Activated naive CD4-positive, alpha-beta T cell treated with anti-CD3 and anti-CD28 coated beads, Interleukin-2, amount 50 U/mL, for 24 hours (primary cell): ENCODE results near the gene RAB6A.
"Not testable (repeated sequence)": the region's sequence is repeated elsewhere in the genome, so short reads cannot be mapped to it uniquely, and the experiment has no call there.

Experiments
- H3K27ac Mint-ChIP-seq: one replicate; pipeline ENCODE4 v1.8.0; 2021; ENCODE audit warnings: mild to moderate bottlenecking, mixed read lengths
- H3K27me3 Mint-ChIP-seq: one replicate; pipeline ENCODE4 v1.8.0; 2021; ENCODE audit warnings: mixed read lengths
- H3K36me3 Mint-ChIP-seq: one replicate; pipeline ENCODE4 v1.8.0; 2021; ENCODE audit warnings: mixed read lengths
- H3K4me1 Mint-ChIP-seq: one replicate; pipeline ENCODE4 v1.8.0; 2021; ENCODE audit warnings: mixed read lengths
- H3K4me3 Mint-ChIP-seq: one replicate; pipeline ENCODE4 v1.8.0; 2021; ENCODE audit warnings: mild to moderate bottlenecking, mixed read lengths
- H3K9me3 Mint-ChIP-seq: one replicate; pipeline ENCODE4 v1.8.0; 2021; ENCODE audit warnings: mixed read lengths

Gene RAB6A

GRCh38 chr11:73715541-73715940, 45.3 kb downstream of the RAB6A start:
- H3K4me1 Mint-ChIP-seq = peaks cover 6% of the 10 kb centered on the region
- H3K36me3 Mint-ChIP-seq = peaks cover 8% of the 10 kb centered on the region
- H3K27ac Mint-ChIP-seq = no peak overlapping the region
- no peaks in the 10 kb centered on the region for H3K9me3 Mint-ChIP-seq
- no peak overlapping the region for H3K4me3 Mint-ChIP-seq
- H3K27me3 Mint-ChIP-seq = no peaks in the 10 kb centered on the region

- Mint-ChIP-seq H3K27me3 (no peaks in the 10 kb centered on the region), H3K4me1 (peaks cover 2% of the 10 kb centered on the region), H3K27ac (no peak overlapping the region), H3K9me3 (no peaks in the 10 kb centered on the region), H3K4me3 (no peak overlapping the region), H3K36me3 (peaks cover 4% of the 10 kb centered on the region)
Measured at GRCh38 chr11:73710964-73711363, 49.9 kb downstream of the RAB6A start.

- H3K27me3 Mint-ChIP-seq = no peaks in the 10 kb centered on the region
- peaks cover 9% of the 10 kb centered on the region for H3K36me3 Mint-ChIP-seq
- H3K4me1 Mint-ChIP-seq = no peaks in the 10 kb centered on the region
Measured at GRCh38 chr11:73705053-73705452, 55.8 kb downstream of the RAB6A start.

GRCh38 chr11:73693899-73694525, 66.9 kb downstream of the RAB6A start:
- Mint-ChIP-seq H3K27ac (no peak overlapping the region), H3K36me3 (peaks cover 7% of the 10 kb centered on the region), H3K4me1 (no peaks in the 10 kb centered on the region), H3K9me3 (no peaks in the 10 kb centered on the region), H3K27me3 (no peaks in the 10 kb centered on the region), H3K4me3 (no peak overlapping the region)

More at GRCh38 chr11:73705053-73705452, 55.8 kb downstream of the RAB6A start:
- no peaks in the 10 kb centered on the region for H3K9me3 Mint-ChIP-seq
- H3K27ac Mint-ChIP-seq = no peak overlapping the region
- no peak overlapping the region for H3K4me3 Mint-ChIP-seq

GRCh38 chr11:73680687-73681086, 80.2 kb downstream of the RAB6A start:
- no peak overlapping the region for H3K4me3 Mint-ChIP-seq
- peaks cover 5% of the 10 kb centered on the region for H3K36me3 Mint-ChIP-seq
- no peaks in the 10 kb centered on the region for H3K4me1 Mint-ChIP-seq
- H3K9me3 Mint-ChIP-seq = no peaks in the 10 kb centered on the region
- no peak overlapping the region for H3K27ac Mint-ChIP-seq
- no peaks in the 10 kb centered on the region for H3K27me3 Mint-ChIP-seq

- H3K27me3 Mint-ChIP-seq, H3K4me3 Mint-ChIP-seq, H3K9me3 Mint-ChIP-seq, H3K36me3 Mint-ChIP-seq, H3K27ac Mint-ChIP-seq, H3K4me1 Mint-ChIP-seq: not testable (repeated sequence)
Measured at GRCh38 chr11:73676552-73676951, 84.3 kb downstream of the RAB6A start.

- Mint-ChIP-seq H3K9me3 (no peaks in the 10 kb centered on the region), H3K27ac (no peak overlapping the region)
Measured at GRCh38 chr11:73671701-73672100, 89.2 kb downstream of the RAB6A start.

GRCh38 chr11:73670808-73671207, 90.1 kb downstream of the RAB6A start:
- Mint-ChIP-seq H3K27me3 (no peaks in the 10 kb centered on the region), H3K4me1 (no peaks in the 10 kb centered on the region), H3K36me3 (peaks cover under 1% of the 10 kb centered on the region), H3K9me3 (no peaks in the 10 kb centered on the region), H3K27ac (no peak overlapping the region), H3K4me3 (no peak overlapping the region)

More at GRCh38 chr11:73671701-73672100, 89.2 kb downstream of the RAB6A start:
- no peaks in the 10 kb centered on the region for H3K27me3 Mint-ChIP-seq
- H3K4me3 Mint-ChIP-seq = no peak overlapping the region
- peaks cover 2% of the 10 kb centered on the region for H3K36me3 Mint-ChIP-seq
- H3K4me1 Mint-ChIP-seq = no peaks in the 10 kb centered on the region

- no peak overlapping the region for H3K27ac Mint-ChIP-seq
- H3K9me3 Mint-ChIP-seq = no peaks in the 10 kb centered on the region
- H3K36me3 Mint-ChIP-seq = no peaks in the 10 kb centered on the region
- no peaks in the 10 kb centered on the region for H3K27me3 Mint-ChIP-seq
- H3K4me3 Mint-ChIP-seq = no peak overlapping the region
- peaks cover 11% of the 10 kb centered on the region for H3K4me1 Mint-ChIP-seq
Measured at GRCh38 chr11:73667891-73668290, 93.0 kb downstream of the RAB6A start.

GRCh38 chr11:73664877-73665276, 96.0 kb downstream of the RAB6A start:
- Mint-ChIP-seq H3K4me3 (no peak overlapping the region), H3K27ac (peak overlapping the region; percentile 90), H3K27me3 (no peaks in the 10 kb centered on the region), H3K4me1 (peaks cover 22% of the 10 kb centered on the region), H3K9me3 (no peaks in the 10 kb centered on the region), H3K36me3 (no peaks in the 10 kb centered on the region)

GRCh38 chr11:73663604-73664495, 97.0 kb downstream of the RAB6A start:
- no peaks in the 10 kb centered on the region for H3K36me3 Mint-ChIP-seq
- H3K27ac Mint-ChIP-seq = peak overlapping the region; percentile 25
- no peaks in the 10 kb centered on the region for H3K9me3 Mint-ChIP-seq
- H3K27me3 Mint-ChIP-seq = no peaks in the 10 kb centered on the region
- peaks cover 22% of the 10 kb centered on the region for H3K4me1 Mint-ChIP-seq
- no peak overlapping the region for H3K4me3 Mint-ChIP-seq

GRCh38 chr11:73662445-73663157, 98.3 kb downstream of the RAB6A start:
- Mint-ChIP-seq H3K4me3 (no peak overlapping the region), H3K27ac (no peak overlapping the region), H3K27me3 (no peaks in the 10 kb centered on the region), H3K36me3 (no peaks in the 10 kb centered on the region), H3K9me3 (no peaks in the 10 kb centered on the region), H3K4me1 (peaks cover 22% of the 10 kb centered on the region)

GRCh38 chr11:73661035-73661628, 99.7 kb downstream of the RAB6A start:
- H3K9me3 Mint-ChIP-seq = no peaks in the 10 kb centered on the region
- peaks cover 22% of the 10 kb centered on the region for H3K4me1 Mint-ChIP-seq
- H3K27ac Mint-ChIP-seq = no peak overlapping the region
- no peaks in the 10 kb centered on the region for H3K36me3 Mint-ChIP-seq
- H3K4me3 Mint-ChIP-seq = peak overlapping the region; percentile 42
- no peaks in the 10 kb centered on the region for H3K27me3 Mint-ChIP-seq

- Mint-ChIP-seq H3K36me3 (no peaks in the 10 kb centered on the region), H3K27me3 (no peaks in the 10 kb centered on the region), H3K27ac (no peak overlapping the region), H3K4me1 (peaks cover 22% of the 10 kb centered on the region), H3K9me3 (no peaks in the 10 kb centered on the region), H3K4me3 (no peak overlapping the region)
Measured at GRCh38 chr11:73660497-73661034, 100.3 kb downstream of the RAB6A start.

- H3K36me3 Mint-ChIP-seq = no peaks in the 10 kb centered on the region
- H3K4me1 Mint-ChIP-seq = peaks cover 22% of the 10 kb centered on the region
- H3K9me3 Mint-ChIP-seq = no peaks in the 10 kb centered on the region
- no peak overlapping the region for H3K4me3 Mint-ChIP-seq
- H3K27me3 Mint-ChIP-seq = no peaks in the 10 kb centered on the region
- H3K27ac Mint-ChIP-seq = no peak overlapping the region
Measured at GRCh38 chr11:73659961-73660360, 100.9 kb downstream of the RAB6A start.
